ENCODE data around the gene MANBA.
A peak's percentile ranks its signal among the peaks of the same experiment; 100 is the strongest.

Gene MANBA

DNA sequence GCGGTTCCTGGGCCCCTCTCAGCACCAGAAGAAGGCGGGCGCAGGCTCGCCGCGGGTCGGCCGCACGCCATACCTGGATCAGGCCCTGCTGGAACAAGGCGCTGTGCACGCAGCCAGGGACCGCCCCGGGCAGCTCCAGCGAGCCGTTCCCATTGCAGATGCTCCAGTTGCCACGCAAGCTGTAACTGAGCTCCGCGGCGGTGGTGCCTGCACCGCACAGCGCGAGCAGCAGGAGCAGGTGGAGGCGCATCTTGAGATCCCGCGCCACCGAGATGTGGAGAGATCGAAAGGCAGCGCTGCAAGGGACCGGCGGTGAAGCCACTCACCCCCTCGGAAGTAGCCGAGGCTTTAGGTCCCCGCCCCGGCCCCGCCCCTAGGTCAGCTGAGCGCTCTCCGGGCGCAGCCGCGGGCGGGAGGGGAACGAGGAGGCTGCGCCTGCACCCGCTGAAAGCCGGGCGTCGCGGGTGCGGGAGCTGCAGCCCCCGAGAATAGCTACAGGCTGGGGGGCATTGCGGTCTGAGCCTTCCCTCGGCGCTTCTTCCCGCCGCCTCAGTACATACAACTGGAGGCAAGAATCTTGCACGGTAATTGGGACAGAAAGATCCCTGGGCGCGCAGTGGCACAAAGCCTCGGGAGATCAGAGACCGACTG lies at the start of gene MANBA:
TSS of gene MANBA (minus strand) at position 324 of the 651 bp plus-strand sequence. CDS start at position 250, 74 bp downstream.
- DNase-seq: peak; percentile 89

GRCh38 chr4:102809691-102810090 lies 48.9 kb upstream of the MANBA start:
- DNase-seq: no peak

GRCh38 chr4:102809190-102809589 lies 48.4 kb upstream of the MANBA start:
- no peak for DNase-seq

DNA sequence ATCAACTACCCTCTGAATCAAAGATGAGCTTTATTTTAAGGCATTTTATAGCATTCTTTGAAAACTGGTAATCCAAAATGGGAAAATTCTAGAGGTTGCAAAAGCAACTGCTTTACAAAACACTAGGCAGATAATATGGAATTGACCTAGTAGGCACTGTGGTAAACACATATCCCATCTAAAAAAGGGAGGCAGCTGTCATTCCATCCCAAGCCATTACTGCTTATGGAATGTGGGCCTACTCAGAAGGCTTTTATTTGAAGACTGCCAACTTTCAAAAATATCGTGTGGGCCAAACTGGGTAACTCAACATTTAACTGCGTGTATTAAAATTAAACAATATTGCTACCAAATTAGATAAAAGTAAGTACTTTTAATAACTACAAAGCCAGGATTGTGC lies 47.2 kb upstream of the MANBA start:
- no peak for DNase-seq

DNA sequence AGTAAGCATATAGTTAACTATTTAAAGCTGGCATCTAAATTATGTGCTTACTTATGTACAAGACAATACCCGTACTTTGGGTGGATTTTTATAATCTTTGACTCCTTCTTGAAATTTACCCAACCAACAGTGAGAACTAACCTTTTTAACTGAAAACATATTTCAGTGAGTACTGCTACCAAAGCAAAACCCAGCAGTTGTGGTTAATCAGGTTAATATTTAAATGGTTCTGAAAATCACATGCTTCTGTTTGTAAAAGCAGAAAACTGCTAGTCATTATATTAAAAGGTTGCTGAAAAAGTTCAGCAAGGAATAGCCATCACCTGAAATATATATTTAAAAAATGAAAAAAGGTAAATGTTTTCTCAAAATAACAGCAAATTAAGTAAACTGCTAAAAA lies 46.6 kb upstream of the MANBA start:
- DNase-seq: no peak

DNA sequence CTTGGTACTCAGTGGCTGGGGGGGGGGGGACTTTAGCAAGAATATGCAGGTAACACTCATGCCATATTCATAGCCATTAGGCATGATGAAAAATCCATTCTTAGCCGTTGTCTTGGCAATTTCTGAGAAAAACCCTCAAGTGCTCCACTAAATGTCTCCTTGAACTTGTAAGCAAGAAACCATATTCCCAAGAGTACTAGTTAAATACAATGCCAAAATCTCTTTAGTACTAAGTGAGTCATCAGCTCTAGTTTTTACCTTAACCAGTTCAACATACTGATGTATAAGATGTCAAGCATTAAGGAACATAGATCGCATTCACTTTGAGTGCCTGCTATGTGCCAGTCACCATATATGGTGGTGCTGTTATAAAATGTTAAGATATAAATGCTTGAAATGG lies 39.0 kb upstream of the MANBA start:
- no peak for DNase-seq

GRCh38 chr4:102794999-102795398 lies 34.2 kb upstream of the MANBA start:
- no peak for DNase-seq

- DNase-seq: no peak
Measured at GRCh38 chr4:102792361-102792936, 31.7 kb upstream of the MANBA start.

- DNase-seq: no peak
Measured at GRCh38 chr4:102791318-102791835, 30.6 kb upstream of the MANBA start.

GRCh38 chr4:102789317-102789717 lies 28.5 kb upstream of the MANBA start:
- peak; percentile 31 for DNase-seq

- DNase-seq: no peak
Measured at GRCh38 chr4:102787944-102788343, 27.2 kb upstream of the MANBA start.

DNA sequence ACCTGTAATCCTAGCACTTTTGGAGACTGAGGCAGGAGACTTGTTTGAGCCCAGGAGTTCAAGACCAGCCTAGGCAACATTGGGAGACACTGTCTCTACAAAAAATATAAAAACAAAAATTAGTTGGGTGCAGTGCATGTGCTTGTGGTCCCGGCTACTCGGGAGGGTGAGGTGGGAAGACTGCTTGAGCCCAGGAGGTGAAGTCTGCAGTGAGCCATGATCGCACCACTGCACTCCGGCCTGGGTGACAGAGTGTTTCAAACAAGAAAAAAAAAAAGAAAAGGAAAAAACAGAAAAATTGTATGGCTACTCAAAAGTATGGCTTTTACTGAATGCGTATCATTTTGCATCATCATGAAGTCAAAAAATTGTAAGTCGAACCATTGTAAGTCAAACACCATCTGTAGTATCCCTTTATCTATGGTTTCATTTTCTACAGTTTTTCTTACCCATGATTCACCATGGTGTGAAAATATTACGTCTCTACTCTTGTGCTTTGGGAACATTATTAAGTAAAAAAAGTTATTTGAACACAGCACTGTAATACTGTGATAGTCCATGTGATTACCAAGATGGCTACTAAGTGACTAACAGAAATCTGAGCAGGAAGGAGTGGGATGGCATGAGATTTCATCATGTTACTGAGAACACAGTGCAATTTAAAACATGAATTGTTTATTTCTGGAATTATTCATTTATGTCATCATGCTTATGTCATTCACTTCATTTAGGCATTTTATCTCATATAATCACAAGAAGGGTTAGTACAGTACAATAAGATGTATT lies 26.5 kb upstream of the MANBA start:
- DNase-seq: peak; percentile 19

GRCh38 chr4:102786279-102786678 lies 25.5 kb upstream of the MANBA start:
- DNase-seq: no peak

DNA sequence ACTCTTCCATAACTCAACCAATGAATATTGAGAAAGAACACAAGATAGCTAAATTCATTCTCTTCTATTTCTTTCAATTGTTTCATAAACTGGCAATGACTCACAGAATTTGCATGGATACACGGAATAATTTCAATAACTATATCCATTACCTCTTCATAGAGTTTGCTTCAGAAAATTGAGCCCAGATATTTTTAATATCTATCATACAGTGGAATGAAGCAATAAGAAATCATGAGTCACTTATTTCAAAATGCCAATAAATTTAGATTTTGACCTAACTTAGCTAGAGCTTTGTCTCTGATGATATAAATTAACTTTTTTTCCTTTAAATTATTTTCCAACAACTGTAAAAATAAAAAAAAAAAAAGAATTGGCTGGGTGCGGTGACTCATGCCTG lies 22.2 kb upstream of the MANBA start:
- no peak for DNase-seq

GRCh38 chr4:102781570-102781969 lies 20.8 kb upstream of the MANBA start:
- no peak for DNase-seq

GRCh38 chr4:102780476-102781144 lies 19.8 kb upstream of the MANBA start:
- peak; percentile 35 for DNase-seq

- DNase-seq: no peak
Measured at GRCh38 chr4:102779204-102779603, 18.4 kb upstream of the MANBA start.

DNA sequence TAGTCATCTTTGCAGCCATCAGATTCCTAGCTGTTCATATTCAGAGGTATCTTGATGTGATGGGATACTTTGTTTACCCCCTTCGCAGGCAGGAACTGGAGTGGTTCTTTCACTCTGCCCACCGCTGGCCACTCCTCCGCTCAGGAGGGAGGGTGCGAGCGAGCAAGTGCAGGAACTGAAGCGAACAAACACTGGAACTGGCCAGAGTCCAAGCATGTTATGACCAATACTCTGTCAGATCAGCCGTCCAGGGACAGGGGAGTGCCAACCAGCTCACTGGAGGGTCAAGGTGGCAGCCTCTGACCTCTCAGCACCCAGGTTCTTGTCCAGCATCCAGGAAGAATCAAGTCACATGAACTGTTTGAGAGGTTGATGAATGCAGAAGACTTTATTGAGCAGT lies 18.0 kb upstream of the MANBA start:
- no peak for DNase-seq

GRCh38 chr4:102775805-102776204 lies 15.0 kb upstream of the MANBA start:
- DNase-seq: no peak

GRCh38 chr4:102774254-102774653 lies 13.5 kb upstream of the MANBA start:
- DNase-seq: no peak

DNA sequence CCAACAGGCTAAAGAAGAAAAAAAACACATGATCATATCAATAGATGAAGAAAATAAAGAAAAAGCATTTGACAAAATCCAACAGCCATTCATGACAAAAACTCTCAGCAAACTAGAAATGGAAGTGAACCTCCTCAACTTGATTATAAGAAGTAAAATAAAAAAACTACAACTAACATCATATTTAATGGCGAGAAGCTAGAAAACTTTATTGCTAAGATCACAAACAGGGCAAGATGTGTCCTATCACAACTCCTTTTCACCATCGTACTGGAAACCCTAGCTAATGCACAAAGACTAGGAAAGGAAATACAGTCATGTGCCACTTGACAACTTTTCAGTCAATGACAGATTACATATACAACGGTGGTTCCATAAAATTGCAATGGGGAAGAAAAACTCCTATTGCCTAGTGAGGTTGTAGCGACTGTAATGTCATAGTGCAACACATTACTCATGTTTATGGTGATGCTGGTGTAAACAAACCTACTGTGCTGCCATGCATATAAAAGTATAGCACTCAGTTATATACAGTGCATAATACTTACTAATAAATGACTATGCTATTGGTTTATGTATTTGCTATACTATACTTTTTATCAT lies 12.1 kb upstream of the MANBA start:
- DNase-seq: no peak

- no peak for DNase-seq
Measured at GRCh38 chr4:102764901-102765300, 4.1 kb upstream of the MANBA start.

GRCh38 chr4:102761906-102762305 lies 1.1 kb upstream of the MANBA start:
- DNase-seq: no peak

Measured in activated CD4-positive, alpha-beta T cell treated with anti-CD3 and anti-CD28 coated beads, Interleukin-2, Interleukin-6, amounts not matched to agents 100 ng/mL and 50 ng/mL, durations not matched to agents 16 hours and 8 hours (primary cell).